Upper lobe of left lung (tissue), 6 donors: ENCODE data around the gene HPCAL1. TPM values are rescaled to one million over a fixed set of nuclear protein-coding genes. Genes with fewer than 3 reads are reported as not detected.

ENCODE experiments used
- ATAC-seq, 2 donors: fragments of 200-7000 bp; cut with Tn5 transposase; one replicate each; pipeline ENCODE4 v1.9.1; 2022; ENCODE audit warnings: mild to moderate bottlenecking in 2 of 2, moderate library complexity in 2 of 2; ENCODE audit not compliant: low FRiP score in 2 of 2
- DNase-seq, 2 donors: peaks; one replicate each; pipeline ENCODE4 v3.0.0-alpha.2; 2019 to 2020
- H3K27ac ChIP-seq, 4 donors: fragments of 200-600 bp; sonication (generic); one replicate each; pipeline ENCODE4 v1.5.1; 2016 to 2019
- H3K27me3 ChIP-seq, 4 donors: fragments of 200-600 bp; sonication (generic); one replicate each; pipeline ENCODE4 v1.5.1; 2017 to 2019
- H3K36me3 ChIP-seq, 4 donors: fragments of 200-600 bp; sonication (generic); one replicate each; pipeline ENCODE4 v1.5.1; 2016 to 2019
- H3K4me1 ChIP-seq, 4 donors: fragments of 200-600 bp; sonication (generic); one replicate each; pipeline ENCODE4 v1.5.1; 2018 to 2019
- H3K4me3 ChIP-seq, 4 donors: fragments of 200-600 bp; sonication (generic); one replicate each; pipeline ENCODE4 v1.5.1; 2017 to 2019; ENCODE audit warnings: mild to moderate bottlenecking in 2 of 4, moderate library complexity in 1 of 4
- H3K9me3 ChIP-seq, 4 donors: fragments of 200-600 bp; sonication (generic); one replicate each; pipeline ENCODE4 v1.5.1; 2018 to 2019
- EP300 ChIP-seq, 4 donors: sonication (generic); formaldehyde crosslinking; IDR thresholded peaks; one replicate each; pipeline ENCODE4 v1.5.1; 2017; ENCODE audit warnings: antibody characterized with exemption in 4 of 4, control low read depth in 2 of 4
- POLR2A ChIP-seq, 4 donors: fragments of 450-650 bp; IDR thresholded peaks; one replicate each; pipeline ENCODE4 v1.5.1; 2016 to 2017; ENCODE audit warnings: antibody characterized with exemption in 4 of 4, mild to moderate bottlenecking in 2 of 4
- POLR2AphosphoS5 ChIP-seq, 2 donors: sonication (generic); formaldehyde crosslinking; IDR thresholded peaks; one replicate each; pipeline ENCODE4 v1.5.1; 2017; ENCODE audit warnings: antibody characterized with exemption in 2 of 2
- WGBS, 2 donors: methylation state at CpG; one replicate each; pipeline ENCODE4 v1.1.5; 2017 to 2018; 5-methylcytosine and 5-hydroxymethylcytosine counted together
- total RNA-seq, 6 donors: library from RNA; depleted of rRNA in 4 of 6; stranded (reverse); fragments of >200 nt in 4 of 6; gene quantifications; one replicate each; pipeline versions ENCODE4 v1.1.0 to v1.2.1, GENCODE V29; 2016 to 2021
- TF ChIP-seq, protein P1 (sequence below), 6 experiments: fragments of 450-650 bp in 4 of 6; fragments of 200-600 bp in 2 of 6; sonication (generic) in 2 of 6; IDR thresholded peaks; one replicate each; pipeline ENCODE4 v1.5.1; 2016 to 2019; ENCODE audit warnings: antibody characterized with exemption in 6 of 6
- donor health status: DM: no; HTN: no; CAD: no; lungs with moderate emphysema.
- donor health status: DM: no; HTN: yes; CAD: no; lungs with severe emphysema.

Gene HPCAL1
- total RNA-seq, 6 donors from 2014 or later = 131 to 481 (median 261) TPM

DNA sequence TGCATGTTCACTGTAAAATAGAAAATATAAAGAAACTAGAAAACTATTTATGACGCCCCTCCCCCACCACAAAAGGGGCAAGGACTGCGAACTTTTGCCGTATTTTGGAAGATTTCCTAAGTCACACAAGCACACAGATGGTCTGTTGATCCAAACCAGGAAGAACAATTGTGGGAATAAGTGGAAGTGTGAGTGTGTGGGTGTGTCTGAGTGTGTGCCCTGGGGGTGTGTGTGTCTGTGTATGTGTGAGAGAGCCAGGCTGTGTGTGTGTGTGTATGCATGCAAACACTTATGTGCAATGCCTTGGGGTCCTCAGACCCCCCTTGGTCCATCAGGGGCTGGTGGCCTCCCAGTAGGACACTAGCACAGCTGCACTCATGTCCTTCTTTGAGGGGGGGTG lies 43.1 kb downstream of the HPCAL1 start:
- H3K4me1 ChIP-seq = peaks cover 70 to 90% (median 86%) of the 10 kb centered on the region in 4 donors
- H3K27ac ChIP-seq = peak overlapping the region; percentile 71 to 84 (median 75)
- TF ChIP-seq POLR2A (IDR thresholded peaks at IDR 0.05) = no peak
- TF ChIP-seq, protein P1, sequence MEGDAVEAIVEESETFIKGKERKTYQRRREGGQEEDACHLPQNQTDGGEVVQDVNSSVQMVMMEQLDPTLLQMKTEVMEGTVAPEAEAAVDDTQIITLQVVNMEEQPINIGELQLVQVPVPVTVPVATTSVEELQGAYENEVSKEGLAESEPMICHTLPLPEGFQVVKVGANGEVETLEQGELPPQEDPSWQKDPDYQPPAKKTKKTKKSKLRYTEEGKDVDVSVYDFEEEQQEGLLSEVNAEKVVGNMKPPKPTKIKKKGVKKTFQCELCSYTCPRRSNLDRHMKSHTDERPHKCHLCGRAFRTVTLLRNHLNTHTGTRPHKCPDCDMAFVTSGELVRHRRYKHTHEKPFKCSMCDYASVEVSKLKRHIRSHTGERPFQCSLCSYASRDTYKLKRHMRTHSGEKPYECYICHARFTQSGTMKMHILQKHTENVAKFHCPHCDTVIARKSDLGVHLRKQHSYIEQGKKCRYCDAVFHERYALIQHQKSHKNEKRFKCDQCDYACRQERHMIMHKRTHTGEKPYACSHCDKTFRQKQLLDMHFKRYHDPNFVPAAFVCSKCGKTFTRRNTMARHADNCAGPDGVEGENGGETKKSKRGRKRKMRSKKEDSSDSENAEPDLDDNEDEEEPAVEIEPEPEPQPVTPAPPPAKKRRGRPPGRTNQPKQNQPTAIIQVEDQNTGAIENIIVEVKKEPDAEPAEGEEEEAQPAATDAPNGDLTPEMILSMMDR (IDR thresholded peaks at IDR 0.05) = no peak
- TF ChIP-seq POLR2AphosphoS5 (IDR thresholded peaks at IDR 0.05) = no peak
- TF ChIP-seq EP300 (IDR thresholded peaks at IDR 0.05) = no peak
- WGBS, 2 donors = 48 to 52% methylated on average over 3 of the region's 3 CpGs
- ATAC-seq = no peak
- no peaks in the 10 kb centered on the region for H3K36me3 ChIP-seq
- H3K27me3 ChIP-seq = no peaks in the 10 kb centered on the region
- DNase-seq = no peak
- H3K4me3 ChIP-seq = no peak overlapping the region
- no peaks in the 10 kb centered on the region for H3K9me3 ChIP-seq

DNA sequence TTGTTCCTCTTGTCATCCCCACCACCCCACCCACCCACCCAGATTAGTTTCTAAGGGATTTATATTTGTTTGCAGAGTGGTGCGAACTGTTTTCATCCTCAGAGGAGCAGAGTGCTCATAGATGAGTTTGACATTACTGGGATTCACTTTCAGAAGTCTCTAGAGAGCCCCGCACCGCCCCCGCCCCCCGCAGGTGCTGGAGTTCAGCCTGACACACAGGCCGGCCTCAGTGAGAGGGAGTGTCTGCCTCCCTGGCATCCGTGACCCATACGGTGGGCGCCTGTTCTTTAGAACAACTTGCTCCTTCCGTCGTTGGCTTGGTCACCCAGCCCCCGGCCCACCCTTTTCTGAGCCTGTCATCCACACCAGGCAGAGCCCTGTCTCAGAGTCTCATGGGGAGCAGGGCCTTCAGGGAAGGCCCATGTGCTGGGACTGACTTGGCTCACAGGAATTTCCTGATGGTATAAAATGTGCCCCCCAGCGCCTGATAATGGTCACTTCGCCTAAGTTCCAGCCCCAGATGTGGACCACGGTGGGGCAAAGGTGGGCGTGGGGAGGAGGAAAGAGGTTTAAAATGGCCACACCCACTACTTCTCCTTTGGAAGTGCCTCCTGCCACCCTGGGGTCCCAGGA lies 44.3 kb downstream of the HPCAL1 start:
- H3K36me3 ChIP-seq = no peaks in the 10 kb centered on the region
- no peak for ATAC-seq
- WGBS, 2 donors = 56 to 65% methylated on average over 11 to 15 of the region's 16 CpGs
- DNase-seq = no peak
- peak overlapping the region; percentile 71 to 84 (median 75) for H3K27ac ChIP-seq
- H3K27me3 ChIP-seq = no peaks in the 10 kb centered on the region
- TF ChIP-seq POLR2AphosphoS5 (IDR thresholded peaks at IDR 0.05) = no peak
- no peak for TF ChIP-seq POLR2A (IDR thresholded peaks at IDR 0.05)
- TF ChIP-seq, protein P1 (IDR thresholded peaks at IDR 0.05) = no peak
- TF ChIP-seq EP300 (IDR thresholded peaks at IDR 0.05) = no peak
- H3K9me3 ChIP-seq = no peaks in the 10 kb centered on the region
- H3K4me3 ChIP-seq = no peak overlapping the region
- H3K4me1 ChIP-seq = peaks cover 66 to 90% (median 86%) of the 10 kb centered on the region in 4 donors

DNA sequence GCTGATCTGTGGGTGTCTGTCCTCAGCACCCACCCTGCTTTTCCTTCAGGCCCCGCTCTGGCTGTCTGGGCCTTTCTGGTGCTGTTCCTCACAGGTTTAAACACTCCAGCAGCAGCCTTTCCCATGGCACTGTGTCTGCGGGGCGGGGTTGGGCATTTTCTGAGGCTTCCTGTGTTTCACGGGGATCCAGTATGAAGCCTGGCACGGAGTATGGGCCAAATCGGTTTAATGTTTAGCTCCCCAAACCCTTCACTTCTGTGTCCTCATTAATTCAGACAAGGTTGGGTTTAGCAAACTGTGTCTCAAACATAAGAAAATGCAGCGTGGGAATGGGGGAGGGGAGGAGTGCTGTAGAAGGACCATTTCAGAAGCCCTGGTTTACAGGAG lies 44.9 kb downstream of the HPCAL1 start:
- Histone ChIP-seq H3K27ac (peak overlapping the region; percentile 71 to 84 (median 75)), H3K4me3 (no peak overlapping the region), H3K9me3 (no peaks in the 10 kb centered on the region), H3K27me3 (no peaks in the 10 kb centered on the region), H3K36me3 (no peaks in the 10 kb centered on the region), H3K4me1 (peaks cover 63 to 86% (median 81%) of the 10 kb centered on the region in 4 donors)
- peak in 1 of 2 donors; percentile 68 for DNase-seq
- 47 to 48% methylated on average over 7 of the region's 7 CpGs for WGBS, 2 donors
- TF ChIP-seq EP300 (IDR thresholded peaks at IDR 0.05) = no peak
- peak; percentile 20 to 68 for ATAC-seq

DNA sequence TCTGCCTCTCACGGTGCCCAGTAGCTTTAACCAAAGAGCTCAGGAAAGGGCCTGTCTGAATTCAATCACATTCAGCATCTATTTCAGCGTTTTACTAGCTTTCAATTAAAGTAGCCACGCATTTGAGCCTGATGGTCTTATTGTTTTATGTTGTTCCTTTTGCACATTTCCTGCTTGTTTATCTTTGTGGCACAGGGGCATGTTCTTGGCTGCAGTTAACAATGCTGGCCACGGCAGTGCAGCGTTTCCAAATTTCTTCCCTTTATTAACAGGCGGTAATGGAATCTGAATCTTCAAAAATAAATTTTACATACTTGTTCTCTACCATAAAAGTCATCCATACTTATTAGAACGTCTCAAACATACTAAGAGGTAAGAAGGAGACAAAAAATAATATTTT lies 46.2 kb downstream of the HPCAL1 start:
- no peaks in the 10 kb centered on the region for H3K27me3 ChIP-seq
- H3K9me3 ChIP-seq = no peaks in the 10 kb centered on the region
- peak overlapping the region in 3 of 4 donors; percentile 13 to 84 (median 76) for H3K27ac ChIP-seq
- no peak for DNase-seq
- peaks cover 0 to under 1% (median 0%) of the 10 kb centered on the region in 4 donors for H3K36me3 ChIP-seq
- WGBS, 2 donors = 30 to 45% methylated on average over 7 of the region's 7 CpGs
- H3K4me3 ChIP-seq = no peak overlapping the region
- no peak for TF ChIP-seq POLR2A (IDR thresholded peaks at IDR 0.05)
- no peak for TF ChIP-seq POLR2AphosphoS5 (IDR thresholded peaks at IDR 0.05)
- TF ChIP-seq, protein P1 (IDR thresholded peaks at IDR 0.05) = no peak
- no peak for TF ChIP-seq EP300 (IDR thresholded peaks at IDR 0.05)
- no peak for ATAC-seq
- H3K4me1 ChIP-seq = peaks cover 55 to 72% (median 68%) of the 10 kb centered on the region in 4 donors

DNA sequence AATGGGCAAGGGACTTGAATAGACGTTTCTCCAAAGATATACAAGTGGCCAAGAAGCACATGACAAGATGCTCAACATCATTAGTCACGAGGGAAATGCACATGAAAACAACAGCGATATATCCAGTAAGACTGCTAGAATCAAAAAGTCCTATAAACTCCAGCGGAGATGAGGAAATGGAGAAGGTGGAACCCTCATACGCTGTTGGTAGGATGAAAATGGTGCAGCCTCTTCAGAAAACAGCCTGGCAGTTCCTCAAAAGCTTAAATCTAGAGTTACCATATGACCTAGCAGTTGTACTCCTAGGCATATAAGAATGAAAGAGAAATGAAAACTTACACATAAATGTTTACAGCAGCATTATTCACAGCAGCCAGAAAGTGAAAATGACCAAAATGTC lies 48.1 kb downstream of the HPCAL1 start:
- Histone ChIP-seq H3K36me3 (peaks cover 0 to 11% (median 0%) of the 10 kb centered on the region in 4 donors), H3K4me1 (peaks cover 38 to 58% (median 49%) of the 10 kb centered on the region in 4 donors), H3K27me3 (no peaks in the 10 kb centered on the region), H3K4me3 (no peak overlapping the region), H3K9me3 (no peaks in the 10 kb centered on the region), H3K27ac (peak overlapping the region in 3 of 4 donors; percentile 2 to 30 (median 3))
- TF ChIP-seq, protein P1 (IDR thresholded peaks at IDR 0.05) = no peak
- TF ChIP-seq POLR2AphosphoS5 (IDR thresholded peaks at IDR 0.05) (no peak), EP300 (IDR thresholded peaks at IDR 0.05) (no peak), POLR2A (IDR thresholded peaks at IDR 0.05) (no peak)
- ATAC-seq (peak in 1 of 2 donors; percentile 57), DNase-seq (no peak)
- 51 to 52% methylated on average over 5 of the region's 5 CpGs for WGBS, 2 donors
